HG02642 (cell line): ENCODE data around the gene C5.
"Not testable (repeated sequence)": the region's sequence is repeated elsewhere in the genome, so short reads cannot be mapped to it uniquely, and the experiment has no call there.

Experiments used
- ATAC-seq: cut with Tn5 transposase; IDR thresholded peaks from one replicate; pipeline ENCODE4 v1.9.1; 2021; ENCODE audit warnings: mild to moderate bottlenecking; ENCODE audit not compliant: unreplicated experiment, poor library complexity

Gene C5

GRCh38 chr9:121050128-121050988 is at the start of gene C5:
Gene C5 (minus strand): TSS chr9:121050275. CDS start chr9:121050246, 29 bp downstream.
- no peak for ATAC-seq

GRCh38 chr9:121098567-121099198 is 48.6 kb upstream of the C5 start:
- ATAC-seq: no peak

GRCh38 chr9:121095057-121095456 is 45.0 kb upstream of the C5 start:
- ATAC-seq: no peak

GRCh38 chr9:121090743-121091142 is 40.7 kb upstream of the C5 start:
- ATAC-seq: not testable (repeated sequence)

- ATAC-seq: no peak
These were observed 38.5 kb upstream of the C5 start for GRCh38 chr9:121088576-121088975.

- no peak for ATAC-seq
These were observed 35.6 kb upstream of the C5 start for GRCh38 chr9:121085661-121086060.

GRCh38 chr9:121082075-121082474 is 32.0 kb upstream of the C5 start:
- ATAC-seq: no peak

- ATAC-seq: peak; percentile 12
These were observed 25.4 kb upstream of the C5 start for GRCh38 chr9:121075251-121076036.

GRCh38 chr9:121074370-121075250 is 24.5 kb upstream of the C5 start, which contains the start of gene CNTRL:
Gene CNTRL (plus strand): TSS chr9:121074955. CDS start chr9:121088327, 13,372 bp downstream.
- ATAC-seq: peak; percentile 80

- ATAC-seq: no peak
These were observed 23.0 kb upstream of the C5 start for GRCh38 chr9:121073038-121073437.

GRCh38 chr9:121071756-121072421 is 21.8 kb upstream of the C5 start:
- peak; percentile 35 for ATAC-seq

- ATAC-seq: no peak
These were observed 21.3 kb upstream of the C5 start for GRCh38 chr9:121071370-121071755.

GRCh38 chr9:121069396-121069795 is 19.3 kb upstream of the C5 start:
- ATAC-seq: no peak

- no peak for ATAC-seq
These were observed 17.6 kb upstream of the C5 start for GRCh38 chr9:121067640-121068039.

GRCh38 chr9:121066850-121067249 is 16.8 kb upstream of the C5 start:
- no peak for ATAC-seq

- ATAC-seq: no peak
These were observed 10.0 kb upstream of the C5 start for GRCh38 chr9:121059998-121060636.

GRCh38 chr9:121059513-121059912 is 9.4 kb upstream of the C5 start:
- ATAC-seq: no peak

GRCh38 chr9:121057821-121058220 is 7.7 kb upstream of the C5 start:
- no peak for ATAC-seq

- ATAC-seq: no peak
These were observed 5.6 kb upstream of the C5 start for GRCh38 chr9:121055642-121056143.
